HEK293 (cell line): ENCODE data around the gene CPNE4.

Source experiments
- CTCF ChIA-PET: fragments of 350-600 bp; formaldehyde crosslinking; extraction: SDS; loops from one replicate; lab custom pipeline; 2021; ENCODE audit warnings: antibody characterized with exemption; lab: Yijun Ruan, JAX
- POLR2A ChIA-PET: fragments of 300-600 bp; formaldehyde crosslinking; extraction: SDS; loops from one replicate; lab custom pipeline; 2020; ENCODE audit warnings: antibody characterized with exemption, inconsistent platforms; lab: Yijun Ruan, JAX
- H3K27ac ChIP-seq: fragments of 200-500 bp; sonication (Bioruptor generic); 2 replicates; pipeline ENCODE4 v1.5.1; 2014; ENCODE audit warnings: low read depth, low read length, control low read depth, inconsistent platforms; ENCODE audit errors: extremely low read depth
- H3K36me3 ChIP-seq, 2 experiments: fragments of 200-500 bp in 1 of 2; sonication (Bioruptor generic) in 1 of 2; 1 replicate in 1 of 2; 2 replicates in 1 of 2; pipeline ENCODE4 v1.5.1; 2014 to 2017; ENCODE audit warnings: inconsistent platforms in 2 of 2, low read length in 2 of 2; ENCODE audit not compliant: control insufficient read depth in 2 of 2, insufficient read depth in 1 of 2
- H3K4me1 ChIP-seq: fragments of 200-500 bp; sonication (Bioruptor generic); 2 replicates; pipeline ENCODE4 v1.5.1; 2014; ENCODE audit warnings: mild to moderate bottlenecking, low read length, inconsistent platforms; ENCODE audit not compliant: control insufficient read depth, insufficient read depth
- H3K4me3 ChIP-seq: 2 replicates; pipeline ENCODE4 v1.5.1; 2011; ENCODE audit warnings: low read depth, mild to moderate bottlenecking, control low read depth, low read length, moderate library complexity
- H3K9me3 ChIP-seq: fragments of 200-500 bp; sonication (Bioruptor generic); 2 replicates; pipeline ENCODE4 v1.5.1; 2014; ENCODE audit warnings: low read depth, low read length, inconsistent platforms; ENCODE audit not compliant: control insufficient read depth, insufficient read depth
- AEBP2 ChIP-seq: fragments of 450-650 bp; formaldehyde crosslinking; IDR thresholded peaks from 2 replicates; pipeline ENCODE4 v1.5.1; 2016; ENCODE audit warnings: missing biosample characterization, missing genetic modification characterization, borderline replicate concordance
- BCL11A ChIP-seq: fragments of 450-650 bp; formaldehyde crosslinking; IDR thresholded peaks from 2 replicates; pipeline ENCODE4 v1.5.1; 2016; ENCODE audit warnings: low read depth, missing biosample characterization, missing genetic modification characterization
- BCL11B ChIP-seq: fragments of 450-650 bp; formaldehyde crosslinking; IDR thresholded peaks from 2 replicates; pipeline ENCODE4 v1.5.1; 2016; ENCODE audit warnings: low read depth, missing biosample characterization, missing genetic modification characterization
- GLI4 ChIP-seq: fragments of 450-650 bp; formaldehyde crosslinking; IDR thresholded peaks from 2 replicates; pipeline ENCODE4 v1.5.1; 2016; ENCODE audit warnings: missing biosample characterization, missing genetic modification characterization
- KLF1 ChIP-seq: fragments of 450-650 bp; formaldehyde crosslinking; IDR thresholded peaks from 2 replicates; pipeline ENCODE4 v1.5.1; 2016; ENCODE audit warnings: missing biosample characterization, missing genetic modification characterization
- KLF10 ChIP-seq: fragments of 450-650 bp; IDR thresholded peaks from 2 replicates; pipeline ENCODE4 v1.5.1; 2018; ENCODE audit warnings: missing biosample characterization, mild to moderate bottlenecking, missing genetic modification characterization
- PRDM10 ChIP-seq: fragments of 450-650 bp; formaldehyde crosslinking; IDR thresholded peaks from 2 replicates; pipeline ENCODE4 v1.5.1; 2016; ENCODE audit warnings: missing biosample characterization, missing genetic modification characterization
- REST ChIP-seq: fragments of 450-650 bp; formaldehyde crosslinking; IDR thresholded peaks from 2 replicates; pipeline ENCODE4 v1.5.1; 2016; ENCODE audit warnings: missing biosample characterization, missing genetic modification characterization
- SP7 ChIP-seq: fragments of 450-650 bp; formaldehyde crosslinking; IDR thresholded peaks from 2 replicates; pipeline ENCODE4 v1.5.1; 2016; ENCODE audit warnings: missing biosample characterization, missing genetic modification characterization
- ZBTB7A ChIP-seq: fragments of 450-650 bp; formaldehyde crosslinking; IDR thresholded peaks from 2 replicates; pipeline ENCODE4 v1.5.1; 2016; ENCODE audit warnings: low read depth, missing biosample characterization, missing genetic modification characterization
- ZNF169 ChIP-seq: fragments of 450-650 bp; formaldehyde crosslinking; IDR thresholded peaks from 2 replicates; pipeline ENCODE4 v1.5.1; 2016; ENCODE audit warnings: missing biosample characterization, missing genetic modification characterization
- ZNF18 ChIP-seq: fragments of 450-650 bp; formaldehyde crosslinking; IDR thresholded peaks from 2 replicates; pipeline ENCODE4 v1.5.1; 2016; ENCODE audit warnings: missing biosample characterization, missing genetic modification characterization
- ZNF354C ChIP-seq: fragments of 450-650 bp; formaldehyde crosslinking; IDR thresholded peaks from 2 replicates; pipeline ENCODE4 v1.5.1; 2016; ENCODE audit warnings: missing biosample characterization, missing genetic modification characterization, low read depth, borderline replicate concordance
- ZNF37A ChIP-seq: fragments of 450-650 bp; IDR thresholded peaks from 2 replicates; pipeline ENCODE4 v1.5.1; 2018; ENCODE audit warnings: missing biosample characterization, missing genetic modification characterization
- ZNF530 ChIP-seq: fragments of 450-650 bp; formaldehyde crosslinking; IDR thresholded peaks from 2 replicates; pipeline ENCODE4 v1.5.1; 2016; ENCODE audit warnings: low read depth, missing biosample characterization, missing genetic modification characterization
- ZNF629 ChIP-seq: fragments of 450-650 bp; formaldehyde crosslinking; IDR thresholded peaks from 2 replicates; pipeline ENCODE4 v1.5.1; 2017; ENCODE audit warnings: missing biosample characterization, missing genetic modification characterization
- ZNF658 ChIP-seq: fragments of 450-650 bp; formaldehyde crosslinking; IDR thresholded peaks from 2 replicates; pipeline ENCODE4; 2016; ENCODE audit warnings: missing biosample characterization, missing genetic modification characterization
- ZSCAN16 ChIP-seq: fragments of 450-650 bp; formaldehyde crosslinking; IDR thresholded peaks from 2 replicates; pipeline ENCODE4 v1.5.1; 2016; ENCODE audit warnings: missing biosample characterization, missing genetic modification characterization
- ZSCAN23 ChIP-seq: fragments of 450-650 bp; formaldehyde crosslinking; IDR thresholded peaks from 2 replicates; pipeline ENCODE4 v1.5.1; 2016; ENCODE audit warnings: missing biosample characterization, missing genetic modification characterization

CPNE4 gene

GRCh38 chr3:131591394-131592014 is 443.3 kb downstream of the CPNE4 start (continued):
- TF ChIP-seq PRDM10 (tag by site-specific recombination): 0 out of 2 replicates have a peak, but pooled peaks have one; percentile 20

- TF ChIP-seq ZNF37A (tag by site-specific recombination) (peak; percentile 61; the same call in 1 of the 2 replicates), ZNF18 (no peak), KLF1 (tag by site-specific recombination) (no peak), AEBP2 (tag by site-specific recombination) (no peak), BCL11A (tag by site-specific recombination) (no peak), ZNF629 (no peak), ZBTB7A (tag by site-specific recombination) (no peak)
- TF ChIP-seq, all 188 proteins: peak for 1
- CTCF ChIA-PET: no interaction called here
- H3K27ac ChIP-seq: no peak overlapping the region
- no peaks in the 10 kb centered on the region for H3K4me1 ChIP-seq
- POLR2A ChIA-PET: no interaction called here
- H3K36me3 ChIP-seq: no peaks in the 10 kb centered on the region
- H3K4me3 ChIP-seq: no peak overlapping the region
- H3K9me3 ChIP-seq: no peaks in the 10 kb centered on the region
These were observed 448.5 kb downstream of the CPNE4 start for GRCh38 chr3:131586277-131586676.

GRCh38 chr3:131582438-131582837 is 452.4 kb downstream of the CPNE4 start:
- Histone ChIP-seq H3K9me3 (no peaks in the 10 kb centered on the region), H3K4me1 (no peaks in the 10 kb centered on the region), H3K36me3 (no peaks in the 10 kb centered on the region), H3K4me3 (no peak overlapping the region), H3K27ac (no peak overlapping the region)
- ChIA-PET POLR2A (no interaction called here), CTCF (no interaction called here)
- TF ChIP-seq SP7 (tag by site-specific recombination) (no peak), ZNF169 (no peak), REST (tag by site-specific recombination) (no peak), ZNF530 (tag by site-specific recombination) (no peak), BCL11B (tag by site-specific recombination) (no peak), AEBP2 (tag by site-specific recombination) (no peak), ZNF37A (tag by site-specific recombination) (no peak), KLF10 (tag by site-specific recombination) (no peak), ZNF18 (no peak), ZNF354C (no peak), ZNF658 (no peak), GLI4 (tag by site-specific recombination) (no peak), ZSCAN23 (no peak), ZSCAN16 (no peak)
